ENCODE data around the gene MRPL27. TPM values are rescaled to one million over a fixed set of nuclear protein-coding genes. Genes with fewer than 3 reads are reported as not detected.
A peak's percentile ranks its signal among the peaks of the same experiment; 100 is the strongest.

The MRPL27 gene
- total and polyA plus RNA-seq, 2 donors from 2014 or later = 54.0 to 227 TPM

GRCh38 chr17:50365649-50366393 is 7.2 kb downstream of the MRPL27 start:
- Histone ChIP-seq H3K27ac (ENCODE audit: low read depth in 2 of 2, low read length in 2 of 2) (no peak overlapping the region), H3K9ac (ENCODE audit: low read length in 3 of 3) (no peak overlapping the region), H3K4me1 (ENCODE audit: control insufficient read depth in 2 of 3, insufficient read depth in 2 of 3, low read depth in 1 of 3, low read length in 3 of 3) (no peaks in the 10 kb centered on the region), H3K27me3 (ENCODE audit: control insufficient read depth, insufficient read depth, low read length) (no peaks in the 10 kb centered on the region), H3K9me3 (ENCODE audit: control insufficient read depth in 2 of 3, insufficient read depth in 1 of 3, low read length in 3 of 3) (no peaks in the 10 kb centered on the region), H3K4me3 (ENCODE audit: low read length in 3 of 3) (no peak overlapping the region), H3K36me3 (ENCODE audit: control insufficient read depth in 2 of 3, insufficient read depth in 3 of 3, low read length in 3 of 3) (peaks cover 8 to 37% (median 33%) of the 10 kb centered on the region in 3 donors)
- FAIRE-seq (no peak), DNase-seq (no peak)
- TF ChIP-seq CTCF (IDR thresholded peaks at IDR 0.05; ENCODE audit: borderline replicate concordance, extremely low read depth, insufficient read depth) = no peak
- intact Hi-C loops (cut with DNase I) = no loop called here

GRCh38 chr17:50365165-50365564 is 7.8 kb downstream of the MRPL27 start:
- intact Hi-C loops (cut with DNase I) = no loop called here

GRCh38 chr17:50364715-50365114 is 8.3 kb downstream of the MRPL27 start:
- no peak for FAIRE-seq

More at GRCh38 chr17:50365165-50365564, 7.8 kb downstream of the MRPL27 start:
- no peaks in the 10 kb centered on the region for H3K4me1 ChIP-seq (ENCODE audit: control insufficient read depth in 2 of 3, insufficient read depth in 2 of 3, low read depth in 1 of 3, low read length in 3 of 3)
- no peak overlapping the region for H3K9ac ChIP-seq (ENCODE audit: low read length in 3 of 3)
- FAIRE-seq (no peak), DNase-seq (no peak)
- no peaks in the 10 kb centered on the region for H3K9me3 ChIP-seq (ENCODE audit: control insufficient read depth in 2 of 3, insufficient read depth in 1 of 3, low read length in 3 of 3)
- no peak overlapping the region for H3K4me3 ChIP-seq (ENCODE audit: low read length in 3 of 3)
- no peaks in the 10 kb centered on the region for H3K27me3 ChIP-seq (ENCODE audit: control insufficient read depth, insufficient read depth, low read length)
- no peak for TF ChIP-seq CTCF (IDR thresholded peaks at IDR 0.05; ENCODE audit: borderline replicate concordance, extremely low read depth, insufficient read depth)
- H3K36me3 ChIP-seq (ENCODE audit: control insufficient read depth in 2 of 3, insufficient read depth in 3 of 3, low read length in 3 of 3) = peaks cover 8 to 34% (median 30%) of the 10 kb centered on the region in 3 donors
- no peak overlapping the region for H3K27ac ChIP-seq (ENCODE audit: low read depth in 2 of 2, low read length in 2 of 2)

More at GRCh38 chr17:50364715-50365114, 8.3 kb downstream of the MRPL27 start:
- no peaks in the 10 kb centered on the region for H3K27me3 ChIP-seq (ENCODE audit: control insufficient read depth, insufficient read depth, low read length)
- intact Hi-C loops (cut with DNase I) = no loop called here
- no peak overlapping the region for H3K27ac ChIP-seq (ENCODE audit: low read depth in 2 of 2, low read length in 2 of 2)
- H3K36me3 ChIP-seq (ENCODE audit: control insufficient read depth in 2 of 3, insufficient read depth in 3 of 3, low read length in 3 of 3) = peaks cover 6 to 29% (median 26%) of the 10 kb centered on the region in 3 donors
- H3K9ac ChIP-seq (ENCODE audit: low read length in 3 of 3) = no peak overlapping the region
- H3K4me3 ChIP-seq (ENCODE audit: low read length in 3 of 3) = no peak overlapping the region
- no peaks in the 10 kb centered on the region for H3K9me3 ChIP-seq (ENCODE audit: control insufficient read depth in 2 of 3, insufficient read depth in 1 of 3, low read length in 3 of 3)
- TF ChIP-seq CTCF (IDR thresholded peaks at IDR 0.05; ENCODE audit: borderline replicate concordance, extremely low read depth, insufficient read depth) = no peak
- no peaks in the 10 kb centered on the region for H3K4me1 ChIP-seq (ENCODE audit: control insufficient read depth in 2 of 3, insufficient read depth in 2 of 3, low read depth in 1 of 3, low read length in 3 of 3)
- peak in 1 of 5 donors; percentile 14 for DNase-seq

Measured in kidney (tissue), 14 donors.